HG03469 (cell line): ENCODE data around the gene SLC17A7.

Experiments used
- ATAC-seq: cut with Tn5 transposase; IDR thresholded peaks from one replicate; pipeline ENCODE4 v1.9.1; 2021; ENCODE audit warnings: mild to moderate bottlenecking, moderate library complexity, moderate number of reproducible peaks; ENCODE audit not compliant: unreplicated experiment

Gene SLC17A7

GRCh38 chr19:49411681-49412326 lies 29.5 kb downstream of the SLC17A7 start:
- ATAC-seq, result no peak

DNA sequence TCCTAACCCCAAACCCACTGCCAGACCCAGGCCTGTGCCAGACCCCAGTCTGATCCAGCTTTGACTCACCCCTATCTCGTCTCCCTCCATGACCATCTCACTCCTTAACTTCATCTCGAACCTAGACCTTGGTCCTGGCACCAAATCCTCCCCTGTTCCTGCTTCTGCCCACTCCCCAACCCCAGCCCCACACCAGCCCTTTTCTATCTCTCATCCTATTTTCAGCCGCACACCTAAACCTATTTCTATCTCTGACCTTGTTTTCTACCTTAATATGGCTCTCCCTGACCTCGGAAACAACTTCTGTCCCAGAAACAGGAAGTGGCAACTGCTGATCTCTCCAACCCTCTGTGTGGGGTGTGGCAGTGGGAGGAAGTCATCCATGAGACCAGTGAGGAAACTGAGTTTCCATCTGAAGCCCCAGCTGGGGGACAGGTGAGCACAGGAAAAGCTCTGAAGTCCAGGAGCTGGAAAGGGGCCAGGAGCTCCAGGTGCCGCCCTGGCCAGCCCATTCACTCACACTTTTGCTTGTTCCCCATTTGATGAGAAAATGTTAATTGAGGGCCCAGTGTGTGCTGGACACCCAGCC lies 31.8 kb downstream of the SLC17A7 start:
- no peak for ATAC-seq

GRCh38 chr19:49408816-49409440 lies 32.4 kb downstream of the SLC17A7 start:
- no peak for ATAC-seq

- no peak for ATAC-seq
Observed at GRCh38 chr19:49407482-49408015, 33.8 kb downstream of the SLC17A7 start.

- no peak for ATAC-seq
Observed at GRCh38 chr19:49407079-49407478, 34.2 kb downstream of the SLC17A7 start.

DNA sequence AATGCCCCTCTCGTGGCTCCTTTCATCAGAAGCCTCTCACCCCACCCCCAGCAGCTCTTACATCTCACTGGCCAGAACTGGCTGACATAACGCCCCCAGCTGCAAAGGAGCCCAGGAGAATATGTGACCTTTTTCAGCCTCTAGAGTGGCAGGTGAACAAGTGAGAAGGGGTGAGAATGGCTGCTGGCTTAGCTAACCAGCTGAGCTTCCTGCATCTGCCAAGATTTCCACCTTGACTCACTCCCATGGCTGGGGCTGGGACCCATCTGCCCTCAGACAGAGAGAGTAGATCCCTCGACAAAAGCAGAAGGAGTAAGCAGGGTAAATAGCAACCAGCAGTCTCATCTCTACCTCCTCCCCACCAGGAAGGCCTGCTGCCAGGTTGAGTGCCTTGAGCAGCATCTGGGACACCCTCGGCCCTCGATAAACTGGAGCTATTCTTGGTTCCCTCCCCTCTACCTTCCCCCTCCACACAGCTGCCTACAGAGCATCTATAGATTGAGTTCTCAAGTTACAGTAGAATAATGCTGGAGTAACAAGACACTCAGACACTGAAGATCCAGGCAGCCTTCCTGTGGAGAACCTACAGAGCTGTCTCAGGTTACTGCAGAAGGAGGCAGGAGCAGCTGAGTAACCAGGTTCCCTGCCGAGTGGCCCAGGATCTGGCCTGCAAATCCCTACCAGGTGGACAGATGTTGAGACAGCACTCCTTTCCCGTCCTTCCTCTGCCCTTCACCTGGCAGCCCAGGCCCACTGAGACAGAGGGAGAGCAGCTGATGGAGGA lies 37.7 kb downstream of the SLC17A7 start:
- ATAC-seq, result no peak

- ATAC-seq, result no peak
Observed at GRCh38 chr19:49400029-49400428, 41.3 kb downstream of the SLC17A7 start.

- ATAC-seq, result no peak
Observed at GRCh38 chr19:49398931-49399330, 42.4 kb downstream of the SLC17A7 start.

- no peak for ATAC-seq
Observed at GRCh38 chr19:49398001-49398615, 43.2 kb downstream of the SLC17A7 start.

GRCh38 chr19:49396738-49397505 lies 44.4 kb downstream of the SLC17A7 start:
- ATAC-seq, result no peak

- ATAC-seq, result no peak
Observed at GRCh38 chr19:49395581-49396407, 45.5 kb downstream of the SLC17A7 start.

DNA sequence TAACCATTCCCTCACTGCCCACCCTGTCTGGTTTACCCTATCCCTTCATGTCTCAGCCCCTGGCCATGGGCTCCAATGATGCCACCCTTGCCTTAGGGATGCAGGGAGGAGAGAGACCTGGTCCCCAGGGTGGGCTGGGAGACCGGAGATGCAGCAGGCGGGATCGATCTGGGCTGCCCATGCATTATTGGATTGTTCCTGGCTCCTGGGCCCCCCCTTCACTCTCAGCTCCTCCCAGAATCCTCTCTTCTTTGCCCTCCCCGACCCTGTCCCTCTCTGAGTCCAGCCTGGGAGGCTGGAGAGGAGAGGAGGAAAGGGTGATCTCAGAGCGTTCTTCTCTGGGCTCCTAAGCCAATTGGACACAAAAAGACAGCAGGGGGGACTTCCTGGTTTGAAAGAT lies 47.4 kb downstream of the SLC17A7 start:
- no peak for ATAC-seq

GRCh38 chr19:49391581-49392399 lies 49.5 kb downstream of the SLC17A7 start:
- no peak for ATAC-seq

- no peak for ATAC-seq
Observed at GRCh38 chr19:49390929-49391359, 50.4 kb downstream of the SLC17A7 start.

DNA sequence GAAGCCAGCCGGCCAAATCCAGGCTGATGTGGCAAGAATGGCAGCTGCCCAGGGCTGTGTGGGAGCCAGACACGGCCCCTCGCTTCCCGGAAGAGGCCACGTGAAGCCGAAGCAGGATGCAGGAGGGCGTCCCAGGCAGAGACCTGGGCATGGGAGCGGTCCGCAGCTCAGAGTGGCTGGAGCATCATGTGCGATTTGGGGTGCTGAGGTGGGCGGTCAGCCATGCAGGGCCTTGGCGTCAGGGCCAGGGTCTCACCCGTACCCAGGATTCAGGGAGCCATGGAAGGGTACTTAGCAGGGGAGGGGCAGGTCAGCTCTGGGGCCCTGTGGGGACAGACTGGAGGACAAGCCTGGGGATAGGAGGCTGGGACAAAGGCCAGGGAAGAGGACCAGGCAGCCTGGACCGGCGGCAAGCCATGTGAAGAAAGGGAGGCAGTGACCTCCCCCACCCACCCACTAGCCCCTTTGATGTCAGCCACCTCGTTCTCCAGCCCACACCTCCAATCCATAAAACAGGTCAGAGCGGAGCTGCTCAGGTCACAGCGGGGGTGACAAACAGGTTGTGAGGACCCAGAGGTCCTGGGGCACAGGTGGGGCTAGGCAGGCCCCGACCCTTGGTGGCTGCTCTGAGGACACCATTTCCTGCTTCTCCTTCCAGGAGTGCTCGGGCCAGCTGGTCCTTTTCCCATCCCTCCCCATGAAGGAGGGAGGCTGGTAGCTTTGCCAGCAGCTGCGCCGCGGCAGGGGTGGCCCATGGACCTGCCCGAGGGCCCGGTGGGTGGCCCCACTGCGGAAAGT lies 51.0 kb downstream of the SLC17A7 start:
- no peak for ATAC-seq

GRCh38 chr19:49389406-49389805 lies 51.9 kb downstream of the SLC17A7 start:
- no peak for ATAC-seq

DNA sequence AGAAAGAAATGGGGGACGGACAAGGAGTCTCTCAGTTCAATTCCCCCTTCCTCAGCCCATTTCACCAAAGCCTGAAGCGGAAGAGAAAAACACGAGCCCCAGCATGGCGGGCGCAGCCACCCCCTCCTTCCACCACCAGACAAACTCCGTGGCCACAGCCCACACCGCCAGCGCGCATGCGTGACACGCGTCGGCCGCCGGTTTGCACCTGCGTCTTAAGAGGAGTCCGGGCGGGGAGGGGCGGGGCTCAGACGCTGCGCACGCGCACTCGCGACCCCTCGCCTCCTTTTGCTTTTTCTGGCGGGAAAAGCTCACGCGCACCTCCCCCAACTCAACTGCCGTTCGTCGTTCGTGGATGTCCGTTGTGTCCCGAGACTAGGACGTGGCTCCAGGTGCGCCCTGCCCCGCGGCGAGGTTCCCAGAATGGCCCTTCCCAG lies 53.4 kb downstream of the SLC17A7 start, which contains the start of gene KASH5:
KASH5 (plus strand) TSS at position 314 of the 437 bp plus-strand sequence. CDS start 2,635 bp downstream, outside the sequence.
- ATAC-seq, result no peak
